Endothelial cell of umbilical vein (primary cell): ENCODE measurements around the gene PRTN3. TPM values are rescaled to one million over a fixed set of nuclear protein-coding genes. Genes with fewer than 3 reads are reported as not detected.
"Not testable (repeated sequence)": the region's sequence is repeated elsewhere in the genome, so short reads cannot be mapped to it uniquely, and the experiment has no call there.

Experiments
- BruUV-seq: library from RNA; stranded (reverse); fragments of 400-500 nt; replicated peaks from 2 replicates; lab custom pipeline; 2021; lab: Mats Ljungman, UMichigan
- CTCF ChIA-PET: fragments of 300-600, 350-600 bp; sonication (Branson Sonifier 250); formaldehyde crosslinking; loops from one replicate; lab custom pipeline; 2021; ENCODE audit warnings: antibody characterized with exemption, inconsistent platforms; lab: Charles Lee
- POLR2A ChIA-PET: fragments of 300-600, 350-600 bp; sonication (Branson Sonifier 250); formaldehyde crosslinking; loops from one replicate; lab custom pipeline; 2021; ENCODE audit warnings: antibody characterized with exemption, inconsistent platforms; lab: Charles Lee
- DNase-seq: peaks from one replicate; pipeline ENCODE4 v3.0.0-alpha.2; 2011; ENCODE audit warnings: low read depth, low spot score
- FAIRE-seq: peaks from 2 replicates; lab custom pipeline; 2011; peaks lifted over from hg19 to GRCh38; lab: Jason Lieb, UNC
- H2AFZ ChIP-seq: 2 replicates; pipeline ENCODE4 v1.6.0; 2012; ENCODE audit warnings: low read depth, low read length, control low read depth, inconsistent platforms
- H3K27ac ChIP-seq: 2 replicates; pipeline ENCODE4 v1.5.1; 2011; ENCODE audit warnings: low read depth, mild to moderate bottlenecking, control low read depth, low read length, moderate library complexity; ENCODE audit not compliant: insufficient read depth
- H3K27me3 ChIP-seq, 2 experiments: 2 replicates each; pipeline versions ENCODE4 v1.6.0 to v1.6.1; 2011; ENCODE audit warnings: low read length in 2 of 2, mixed read lengths in 1 of 2; ENCODE audit not compliant: control insufficient read depth in 2 of 2, insufficient read depth in 2 of 2
- H3K36me3 ChIP-seq, 2 experiments: 2 replicates in 1 of 2; 3 replicates in 1 of 2; pipeline ENCODE4 v1.5.1; 2011; ENCODE audit warnings: low read length in 2 of 2, mild to moderate bottlenecking in 1 of 2, moderate library complexity in 1 of 2; ENCODE audit not compliant: control insufficient read depth in 2 of 2, insufficient read depth in 2 of 2; ENCODE audit errors: extremely low read depth in 1 of 2
- H3K4me1 ChIP-seq: 3 replicates; pipeline ENCODE4 v1.5.1; 2011; ENCODE audit warnings: mild to moderate bottlenecking, low read length; ENCODE audit not compliant: control insufficient read depth, insufficient read depth; ENCODE audit errors: extremely low read depth
- H3K4me2 ChIP-seq: 2 replicates; pipeline ENCODE4 v1.6.1; 2011; ENCODE audit warnings: low read length, control low read depth, mixed read lengths; ENCODE audit not compliant: insufficient read depth
- H3K4me3 ChIP-seq, 3 experiments: fragments of 200-600 bp in 1 of 3; sonication (generic), shearing (Covaris generic) in 1 of 3; replicated peaks in 1 of 3; 2 replicates each; pipeline ENCODE4 v1.5.1; 2011 to 2016; ENCODE audit warnings: control low read depth in 3 of 3, low read length in 3 of 3, mild to moderate bottlenecking in 2 of 3, inconsistent platforms in 1 of 3, low read depth in 1 of 3, moderate library complexity in 1 of 3; ENCODE audit not compliant: insufficient read depth in 1 of 3
- H3K79me2 ChIP-seq: 2 replicates; pipeline ENCODE4 v1.6.0; 2012; ENCODE audit warnings: low read length, inconsistent platforms; ENCODE audit not compliant: control insufficient read depth, insufficient read depth
- H3K9ac ChIP-seq: replicated peaks from 2 replicates; pipeline ENCODE3; 2011; ENCODE audit warnings: low read length, control low read depth; ENCODE audit not compliant: insufficient read depth; ENCODE audit errors: extremely low read depth
- H3K9me1 ChIP-seq: replicated peaks from 3 replicates; pipeline ENCODE4 v1.6.0; 2011; ENCODE audit warnings: mild to moderate bottlenecking, low read length; ENCODE audit not compliant: control insufficient read depth, insufficient read depth; ENCODE audit errors: extremely low read depth
- H3K9me3 ChIP-seq: replicated peaks from 2 replicates; pipeline ENCODE4 v1.5.1; 2012; ENCODE audit warnings: low read length, inconsistent platforms; ENCODE audit not compliant: control insufficient read depth, insufficient read depth
- H4K20me1 ChIP-seq: replicated peaks from 2 replicates; pipeline ENCODE3; 2011; ENCODE audit warnings: mild to moderate bottlenecking, low read length; ENCODE audit not compliant: control insufficient read depth, insufficient read depth; ENCODE audit errors: extremely low read depth
- EZH2 ChIP-seq: IDR thresholded peaks from 2 replicates; pipeline ENCODE4 v1.6.1; 2012; ENCODE audit warnings: borderline replicate concordance, low read depth, mild to moderate bottlenecking, moderate library complexity, low read length, inconsistent platforms; ENCODE audit not compliant: severe bottlenecking
- FOS ChIP-seq: IDR thresholded peaks from 2 replicates; pipeline ENCODE4 v1.6.1; 2011; ENCODE audit warnings: mild to moderate bottlenecking, low read length, moderate library complexity, borderline replicate concordance; ENCODE audit not compliant: insufficient read depth
- GATA2 ChIP-seq: IDR thresholded peaks from 2 replicates; pipeline ENCODE4 v1.7.0; 2011; ENCODE audit warnings: low read depth, mild to moderate bottlenecking, moderate library complexity, mixed read lengths, low read length; ENCODE audit not compliant: insufficient read length, insufficient read depth
- JUN ChIP-seq: IDR thresholded peaks from 2 replicates; pipeline ENCODE4 v1.6.1; 2011; ENCODE audit warnings: borderline replicate concordance, low read depth; ENCODE audit not compliant: insufficient read length, insufficient read depth
- MYC ChIP-seq: IDR thresholded peaks from one replicate; pipeline ENCODE4 v1.6.1; 2011; ENCODE audit warnings: mild to moderate bottlenecking, low read depth, low read length
- POLR2A ChIP-seq: IDR thresholded peaks from 2 replicates; pipeline ENCODE4 v1.6.1; 2012; ENCODE audit warnings: low read depth, mild to moderate bottlenecking, control low read depth, low read length
- POLR2AphosphoS5 ChIP-seq: IDR thresholded peaks from 2 replicates; pipeline ENCODE4 v1.6.1; 2012; ENCODE audit warnings: low read depth, mild to moderate bottlenecking, control low read depth, low read length, moderate library complexity; ENCODE audit not compliant: insufficient read depth
- dilution Hi-C: fragments of 300-500 bp; cut with MboI; formaldehyde crosslinking; loops from one replicate; pipeline ENCODE4 v1.15.0; 2019; ENCODE audit warnings: low sequenced_read_pairs; ENCODE audit not compliant: extremely low pct_ligation_motif_present
- intact Hi-C: fragments of 100-400 bp; cut with micrococcal nuclease; formaldehyde crosslinking; loops from one replicate; pipeline ENCODE4 v1.10.0; 2022
- polyA plus RNA-seq, 4 experiments: library from polyadenylated mRNA; depleted of rRNA in 3 of 4; stranded (reverse) in 3 of 4; unstranded in 1 of 4; fragments of >200 nt; gene quantifications; 2 replicates each; pipeline versions ENCODE4 v1.2.1 to v1.2.3, GENCODE V29; 2011 to 2012; ENCODE audit warnings: missing spikeins in 1 of 4
- total RNA-seq: library from RNA; stranded (reverse); gene quantifications from 2 replicates; pipeline ENCODE4 v1.2.3, GENCODE V29; 2021
- TF ChIP-seq, protein P1 (sequence below), 2 donors: IDR thresholded peaks; 1 replicate in 1 of 2; 2 replicates in 1 of 2; pipeline ENCODE4 v1.5.1; 2011; ENCODE audit warnings: low read length in 2 of 2, mild to moderate bottlenecking in 2 of 2, moderate library complexity in 2 of 2, control low read depth in 1 of 2, inconsistent platforms in 1 of 2, low read depth in 1 of 2; ENCODE audit not compliant: insufficient read depth in 1 of 2; ENCODE audit errors: extremely low read depth in 1 of 2
- TF ChIP-seq, protein P2 (sequence below): IDR thresholded peaks from 2 replicates; pipeline ENCODE4 v1.6.1; 2011; ENCODE audit not compliant: insufficient read depth, insufficient read length

The PRTN3 gene
- total and polyA plus RNA-seq, 2 donors (not counting 3 experiments of a cell fraction or from before 2014, with no cell fraction given), result not detected

DNA sequence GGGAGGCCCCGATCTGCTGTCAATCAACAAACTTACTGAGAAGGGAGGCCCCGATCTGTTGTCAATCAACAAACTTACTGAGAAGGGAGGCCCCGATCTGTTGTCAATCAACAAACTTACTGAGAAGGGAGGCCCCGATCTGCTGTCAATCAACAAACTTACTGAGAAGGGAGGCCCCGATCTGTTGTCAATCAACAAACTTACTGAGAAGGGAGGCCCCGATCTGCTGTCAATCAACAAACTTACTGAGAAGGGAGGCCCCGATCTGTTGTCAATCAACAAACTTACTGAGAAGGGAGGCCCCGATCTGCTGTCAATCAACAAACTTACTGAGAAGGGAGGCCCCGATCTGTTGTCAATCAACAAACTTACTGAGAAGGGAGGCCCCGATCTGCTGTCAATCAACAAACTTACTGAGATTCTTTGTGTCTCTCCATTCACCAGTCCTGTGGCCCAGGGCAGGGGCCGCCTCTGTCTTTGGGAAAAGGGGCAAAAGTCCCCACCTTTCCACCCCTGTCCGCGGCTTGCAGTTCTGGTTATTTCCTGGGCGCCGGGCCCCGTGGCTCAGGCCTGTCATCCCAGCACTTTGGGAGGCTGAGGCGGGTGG is 12.9 kb downstream of the PRTN3 start:
- FAIRE-seq, H3K36me3 ChIP-seq, H3K9me1 ChIP-seq, H4K20me1 ChIP-seq, H3K4me2 ChIP-seq, H3K27ac ChIP-seq, H3K4me3 ChIP-seq, H3K27me3 ChIP-seq, H3K79me2 ChIP-seq, BruUV-seq, H3K4me1 ChIP-seq, H2AFZ ChIP-seq, H3K9ac ChIP-seq, H3K9me3 ChIP-seq, CTCF ChIA-PET, dilution Hi-C loops, DNase-seq, POLR2A ChIA-PET, intact Hi-C loops: not testable (repeated sequence)

DNA sequence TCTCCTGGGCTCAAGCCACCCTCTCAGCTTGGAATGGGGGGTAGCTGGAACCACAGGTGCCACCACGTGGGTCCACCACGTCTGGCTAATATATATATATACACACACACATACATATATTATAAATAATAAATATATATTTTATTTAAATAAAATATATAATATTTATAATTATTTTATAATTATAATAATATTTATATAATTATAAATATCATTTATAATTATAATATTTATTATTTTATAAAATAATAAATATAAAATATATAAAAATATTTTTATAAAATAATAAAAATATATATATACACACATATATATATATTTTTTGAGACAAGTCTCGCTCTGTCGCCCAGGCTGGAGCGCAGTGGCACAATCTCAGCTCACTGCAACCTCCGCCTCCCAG is 13.8 kb downstream of the PRTN3 start:
- Histone ChIP-seq H4K20me1 (no peaks in the 10 kb centered on the region), H3K79me2 (no peaks in the 10 kb centered on the region), H3K27ac (no peak overlapping the region), H3K36me3 (no peaks in the 10 kb centered on the region), H2AFZ (no peak overlapping the region), H3K4me1 (no peaks in the 10 kb centered on the region), H3K27me3 (no peaks in the 10 kb centered on the region), H3K4me2 (no peak overlapping the region), H3K9ac (no peak overlapping the region), H3K9me1 (no peaks in the 10 kb centered on the region), H3K4me3 (no peak overlapping the region), H3K9me3 (no peaks in the 10 kb centered on the region)
- dilution Hi-C loops (no loop called here), intact Hi-C loops (no loop called here)
- TF ChIP-seq EZH2 (no peak), GATA2 (no peak), POLR2AphosphoS5 (no peak), FOS (no peak), MYC (no peak), JUN (no peak), POLR2A (no peak)
- TF ChIP-seq, protein P1, sequence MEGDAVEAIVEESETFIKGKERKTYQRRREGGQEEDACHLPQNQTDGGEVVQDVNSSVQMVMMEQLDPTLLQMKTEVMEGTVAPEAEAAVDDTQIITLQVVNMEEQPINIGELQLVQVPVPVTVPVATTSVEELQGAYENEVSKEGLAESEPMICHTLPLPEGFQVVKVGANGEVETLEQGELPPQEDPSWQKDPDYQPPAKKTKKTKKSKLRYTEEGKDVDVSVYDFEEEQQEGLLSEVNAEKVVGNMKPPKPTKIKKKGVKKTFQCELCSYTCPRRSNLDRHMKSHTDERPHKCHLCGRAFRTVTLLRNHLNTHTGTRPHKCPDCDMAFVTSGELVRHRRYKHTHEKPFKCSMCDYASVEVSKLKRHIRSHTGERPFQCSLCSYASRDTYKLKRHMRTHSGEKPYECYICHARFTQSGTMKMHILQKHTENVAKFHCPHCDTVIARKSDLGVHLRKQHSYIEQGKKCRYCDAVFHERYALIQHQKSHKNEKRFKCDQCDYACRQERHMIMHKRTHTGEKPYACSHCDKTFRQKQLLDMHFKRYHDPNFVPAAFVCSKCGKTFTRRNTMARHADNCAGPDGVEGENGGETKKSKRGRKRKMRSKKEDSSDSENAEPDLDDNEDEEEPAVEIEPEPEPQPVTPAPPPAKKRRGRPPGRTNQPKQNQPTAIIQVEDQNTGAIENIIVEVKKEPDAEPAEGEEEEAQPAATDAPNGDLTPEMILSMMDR (IDR thresholded peaks at IDR 0.05; ENCODE audit: extremely low read depth in 1 of 2, insufficient read depth in 1 of 2, low read depth in 1 of 2, low read length in 2 of 2), result no peak
- TF ChIP-seq, protein P2, sequence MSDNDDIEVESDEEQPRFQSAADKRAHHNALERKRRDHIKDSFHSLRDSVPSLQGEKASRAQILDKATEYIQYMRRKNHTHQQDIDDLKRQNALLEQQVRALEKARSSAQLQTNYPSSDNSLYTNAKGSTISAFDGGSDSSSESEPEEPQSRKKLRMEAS, result no peak
- POLR2A ChIA-PET, result interaction anchor here (0.7 kb wide), 1 partner anchor 114 kb away, joined by 3 read pairs; no protein-coding TSS in a partner anchor
- DNase-seq (no peak), FAIRE-seq (no peak)
- CTCF ChIA-PET, result no interaction called here
- no TSS peak for BruUV-seq
